ENCODE measurements around the gene GPR45.

GPR45 gene

GRCh38 chr2:105254531-105255210, 13.1 kb downstream of the GPR45 start:
- no peak for DNase-seq

- DNase-seq, result no peak
These were observed 14.4 kb downstream of the GPR45 start for GRCh38 chr2:105255979-105256378.

- DNase-seq, result no peak
These were observed 15.0 kb downstream of the GPR45 start for GRCh38 chr2:105256431-105257047.

GRCh38 chr2:105257981-105258380, 16.4 kb downstream of the GPR45 start:
- DNase-seq, result no peak

GRCh38 chr2:105258835-105259350, 17.4 kb downstream of the GPR45 start:
- DNase-seq, result no peak

- DNase-seq, result no peak
These were observed 19.5 kb downstream of the GPR45 start for GRCh38 chr2:105261061-105261460.

GRCh38 chr2:105262651-105263091, 21.1 kb downstream of the GPR45 start:
- no peak for DNase-seq

- no peak for DNase-seq
These were observed 27.9 kb downstream of the GPR45 start for GRCh38 chr2:105269426-105269825.

GRCh38 chr2:105271393-105272045, 30.0 kb downstream of the GPR45 start:
- no peak for DNase-seq

GRCh38 chr2:105272176-105272575, 30.6 kb downstream of the GPR45 start:
- no peak for DNase-seq

GRCh38 chr2:105274046-105274445, 32.5 kb downstream of the GPR45 start:
- no peak for DNase-seq

GRCh38 chr2:105278654-105279053, 37.1 kb downstream of the GPR45 start:
- no peak for DNase-seq

- no peak for DNase-seq
These were observed 37.6 kb downstream of the GPR45 start for GRCh38 chr2:105279126-105279525.

GRCh38 chr2:105280281-105280680, 38.7 kb downstream of the GPR45 start:
- DNase-seq, result no peak

GRCh38 chr2:105283532-105283931, 42.0 kb downstream of the GPR45 start:
- DNase-seq, result no peak

GRCh38 chr2:105287692-105288091, 46.1 kb downstream of the GPR45 start:
- DNase-seq, result no peak

GRCh38 chr2:105288133-105288532, 46.6 kb downstream of the GPR45 start:
- DNase-seq, result no peak

GRCh38 chr2:105290981-105291660, 49.6 kb downstream of the GPR45 start:
- DNase-seq, result no peak

GRCh38 chr2:105291981-105292380, 50.4 kb downstream of the GPR45 start:
- no peak for DNase-seq

Data from effector CD4-positive, alpha-beta T cell (primary cell).